ENCODE results near the gene CERS6. TPM values are rescaled to one million over a fixed set of nuclear protein-coding genes. Genes with fewer than 3 reads are reported as not detected.

Gene CERS6
- total RNA-seq, 1 donor from 2014 or later, result 27.7 TPM

- H3K4me1 ChIP-seq, result no peaks in the 10 kb centered on the region
- H3K36me3 ChIP-seq, result no peaks in the 10 kb centered on the region
- TF ChIP-seq POLR2A (IDR thresholded peaks at IDR 0.05), result no peak
- no peak for TF ChIP-seq CTCF (IDR thresholded peaks at IDR 0.05)
- no peak for TF ChIP-seq POLR2AphosphoS5 (IDR thresholded peaks at IDR 0.05; ENCODE audit: insufficient read depth in 1 of 2, low read depth in 1 of 2)
- intact Hi-C loops (cut with DNase I), result no loop called here
- no peak for DNase-seq (ENCODE audit: extremely low spot score in 2 of 2)
- no peaks in the 10 kb centered on the region for H3K9me3 ChIP-seq
- H3K27me3 ChIP-seq, result no peaks in the 10 kb centered on the region
- no peak overlapping the region for H3K4me3 ChIP-seq
- H3K27ac ChIP-seq, result no peak overlapping the region
Observed at GRCh38 chr2:168732506-168732905, 276.4 kb downstream of the CERS6 start.

- intact Hi-C loops (cut with DNase I), result no loop called here
- Histone ChIP-seq H3K9me3 (no peaks in the 10 kb centered on the region), H3K4me3 (no peak overlapping the region), H3K36me3 (no peaks in the 10 kb centered on the region), H3K27ac (no peak overlapping the region), H3K4me1 (no peaks in the 10 kb centered on the region), H3K27me3 (no peaks in the 10 kb centered on the region)
- no peak for TF ChIP-seq CTCF (IDR thresholded peaks at IDR 0.05)
- no peak for TF ChIP-seq POLR2A (IDR thresholded peaks at IDR 0.05)
- TF ChIP-seq POLR2AphosphoS5 (IDR thresholded peaks at IDR 0.05; ENCODE audit: insufficient read depth in 1 of 2, low read depth in 1 of 2), result no peak
- DNase-seq (ENCODE audit: extremely low spot score in 2 of 2), result no peak
Observed at GRCh38 chr2:168734199-168734760, 278.2 kb downstream of the CERS6 start.

- intact Hi-C loops (cut with DNase I), result no loop called here
- H3K4me1 ChIP-seq, result no peaks in the 10 kb centered on the region
- H3K27me3 ChIP-seq, result no peaks in the 10 kb centered on the region
- H3K9me3 ChIP-seq, result no peaks in the 10 kb centered on the region
- H3K36me3 ChIP-seq, result no peaks in the 10 kb centered on the region
- TF ChIP-seq POLR2AphosphoS5 (IDR thresholded peaks at IDR 0.05; ENCODE audit: insufficient read depth in 1 of 2, low read depth in 1 of 2) (no peak), POLR2A (IDR thresholded peaks at IDR 0.05) (no peak), CTCF (IDR thresholded peaks at IDR 0.05) (no peak)
- H3K4me3 ChIP-seq, result no peak overlapping the region
- no peak for DNase-seq (ENCODE audit: extremely low spot score in 2 of 2)
- H3K27ac ChIP-seq, result no peak overlapping the region
Observed at GRCh38 chr2:168736649-168737445, 280.8 kb downstream of the CERS6 start.

- no peak for DNase-seq (ENCODE audit: extremely low spot score in 2 of 2)
- Histone ChIP-seq H3K4me3 (no peak overlapping the region), H3K27ac (no peak overlapping the region), H3K36me3 (no peaks in the 10 kb centered on the region), H3K27me3 (no peaks in the 10 kb centered on the region), H3K4me1 (no peaks in the 10 kb centered on the region), H3K9me3 (no peaks in the 10 kb centered on the region)
- TF ChIP-seq CTCF (IDR thresholded peaks at IDR 0.05), result no peak
- intact Hi-C loops (cut with DNase I), result no loop called here
Observed at GRCh38 chr2:168738062-168738461, 282.0 kb downstream of the CERS6 start.

GRCh38 chr2:168740360-168740759 lies 284.3 kb downstream of the CERS6 start:
- Histone ChIP-seq H3K4me1 (no peaks in the 10 kb centered on the region), H3K36me3 (no peaks in the 10 kb centered on the region), H3K4me3 (no peak overlapping the region), H3K27me3 (no peaks in the 10 kb centered on the region), H3K27ac (no peak overlapping the region), H3K9me3 (no peaks in the 10 kb centered on the region)
- intact Hi-C loops (cut with DNase I), result no loop called here
- no peak for DNase-seq (ENCODE audit: extremely low spot score in 2 of 2)
- TF ChIP-seq CTCF (IDR thresholded peaks at IDR 0.05) (no peak), POLR2A (IDR thresholded peaks at IDR 0.05) (no peak), POLR2AphosphoS5 (IDR thresholded peaks at IDR 0.05; ENCODE audit: insufficient read depth in 1 of 2, low read depth in 1 of 2) (no peak)
